HepG2 (cell line): ENCODE data around the gene INAFM1. TPM values are rescaled to one million over a fixed set of nuclear protein-coding genes. Genes with fewer than 3 reads are reported as not detected.

Source experiments
- ATAC-seq: fragments of 200-7000 bp; cut with Tn5 transposase; 3 replicates; pipeline ENCODE4 v1.9.1; 2020; ENCODE audit warnings: mild to moderate bottlenecking, moderate library complexity
- BruUV-seq: library from RNA; stranded (reverse); fragments of 400-500 nt; replicated peaks from 2 replicates; lab custom pipeline; 2021; lab: Mats Ljungman, UMichigan
- CTCF ChIA-PET: fragments of 300-600 bp; formaldehyde crosslinking; extraction: SDS; loops from one replicate; lab custom pipeline; 2021; ENCODE audit warnings: low total read pairs, inconsistent platforms, low intra/inter-chr PET ratio; lab: Yijun Ruan, JAX
- POLR2A ChIA-PET: fragments of 350-600 bp; sonication (Branson Sonifier 250); formaldehyde crosslinking; loops from one replicate; lab custom pipeline; 2020; ENCODE audit warnings: antibody characterized with exemption, inconsistent platforms; lab: Yijun Ruan, JAX
- DNase-seq: peaks from one replicate; pipeline ENCODE4 v3.0.0-alpha.2; 2015; ENCODE audit warnings: low spot score
- FAIRE-seq: peaks from 3 replicates; lab custom pipeline; 2011; peaks lifted over from hg19 to GRCh38; lab: Jason Lieb, UNC
- H2AFZ ChIP-seq: one replicate; pipeline ENCODE4 v1.6.1; 2011; ENCODE audit warnings: low read length, inconsistent platforms
- H3K27ac ChIP-seq: fragments of 300-600 bp; 3 replicates; pipeline ENCODE4 v1.8.0; 2011; ENCODE audit warnings: mixed run types, mild to moderate bottlenecking, mixed read lengths, low read length, inconsistent platforms; ENCODE audit not compliant: insufficient read depth; ENCODE audit errors: extremely low read length
- H3K27me3 ChIP-seq, 2 experiments: fragments of 200-600 bp in 1 of 2; 2 replicates in 1 of 2; 3 replicates in 1 of 2; pipeline versions ENCODE4 v1.6.0 to v1.8.0; 2011; ENCODE audit warnings: low read length in 2 of 2, mild to moderate bottlenecking in 2 of 2, moderate library complexity in 2 of 2, inconsistent platforms in 1 of 2; ENCODE audit not compliant: insufficient read depth in 2 of 2, control insufficient read depth in 1 of 2
- H3K36me3 ChIP-seq, 2 experiments: fragments of 200-600 bp in 1 of 2; replicated peaks in 1 of 2; 2 replicates in 1 of 2; 3 replicates in 1 of 2; pipeline versions ENCODE4 v1.5.1 to v1.8.0; 2011; ENCODE audit warnings: low read length in 2 of 2, inconsistent platforms in 1 of 2; ENCODE audit not compliant: insufficient read depth in 2 of 2, control insufficient read depth in 1 of 2
- H3K4me1 ChIP-seq: 2 replicates; pipeline ENCODE4 v1.5.1; 2012; ENCODE audit warnings: low read length, inconsistent platforms; ENCODE audit not compliant: insufficient read depth
- H3K4me2 ChIP-seq: 2 replicates; pipeline ENCODE4 v1.6.0; 2011; ENCODE audit warnings: low read depth, low read length, inconsistent platforms
- H3K4me3 ChIP-seq, 3 experiments: fragments of 200-600 bp in 1 of 3; sonication (generic), shearing (Covaris generic) in 1 of 3; replicated peaks in 1 of 3; 2 replicates each; pipeline ENCODE4 v1.5.1; 2011 to 2016; ENCODE audit warnings: low read length in 3 of 3, inconsistent platforms in 2 of 3, low read depth in 2 of 3, mild to moderate bottlenecking in 2 of 3, control low read depth in 1 of 3, mixed read lengths in 1 of 3; ENCODE audit not compliant: insufficient read depth in 1 of 3
- H3K79me2 ChIP-seq: one replicate; pipeline ENCODE4 v1.6.1; 2011; ENCODE audit warnings: low read length, inconsistent platforms; ENCODE audit not compliant: insufficient read depth
- H3K9ac ChIP-seq: 2 replicates; pipeline ENCODE4 v1.6.0; 2011; ENCODE audit warnings: mild to moderate bottlenecking, low read depth, low read length, inconsistent platforms; ENCODE audit not compliant: insufficient read depth
- H3K9me3 ChIP-seq: 2 replicates; pipeline ENCODE4 v1.5.1; 2012; ENCODE audit warnings: mild to moderate bottlenecking, low read length
- H4K20me1 ChIP-seq: 2 replicates; pipeline ENCODE4 v1.6.0; 2011; ENCODE audit warnings: inconsistent platforms, mild to moderate bottlenecking, low read length, moderate library complexity; ENCODE audit not compliant: insufficient read depth
- AGO1 ChIP-seq: fragments of 200-400 bp; formaldehyde crosslinking; IDR thresholded peaks from 2 replicates; pipeline ENCODE4 v1.6.1; 2017; ENCODE audit warnings: mild to moderate bottlenecking, low read depth, low read length, moderate library complexity; ENCODE audit not compliant: poor library complexity, severe bottlenecking
- AGO2 ChIP-seq: fragments of 200-400 bp; formaldehyde crosslinking; optimal IDR thresholded peaks from 2 replicates; pipeline ENCODE3; 2017; ENCODE audit warnings: mild to moderate bottlenecking, low read depth, low read length, moderate library complexity
- ELK4 ChIP-seq: sonication (generic); formaldehyde crosslinking; IDR thresholded peaks from 2 replicates; pipeline ENCODE4 v1.9.0; 2021; ENCODE audit warnings: missing genetic modification reagents, borderline replicate concordance
- FOXO1 ChIP-seq: sonication (generic); formaldehyde crosslinking; IDR thresholded peaks from 2 replicates; pipeline ENCODE4 v1.4.0; 2020; ENCODE audit warnings: missing genetic modification reagents
- HNF4G ChIP-seq, 2 experiments: sonication (generic) in 1 of 2; formaldehyde crosslinking in 1 of 2; IDR thresholded peaks; 2 replicates each; pipeline versions ENCODE4 v1.4.0 to v1.6.1; 2011 to 2020; ENCODE audit warnings: borderline replicate concordance in 2 of 2, low read depth in 2 of 2, mild to moderate bottlenecking in 2 of 2, low read length in 1 of 2, missing genetic modification reagents in 1 of 2, moderate library complexity in 1 of 2
- KDM5A ChIP-seq: fragments of 200-600 bp; sonication (generic); IDR thresholded peaks from 2 replicates; pipeline ENCODE4 v1.7.0; 2018; ENCODE audit warnings: antibody characterized with exemption, mild to moderate bottlenecking, low read length, borderline replicate concordance
- NCOA5 ChIP-seq: sonication (generic); formaldehyde crosslinking; IDR thresholded peaks from 2 replicates; pipeline ENCODE4 v1.4.0; 2020; ENCODE audit warnings: missing genetic modification reagents
- RAD21 ChIP-seq: fragments of 450-650 bp; formaldehyde crosslinking; IDR thresholded peaks from 2 replicates; pipeline ENCODE4 v1.5.0; 2020; ENCODE audit warnings: mild to moderate bottlenecking
- SRSF4 ChIP-seq: fragments of 200-400 bp; formaldehyde crosslinking; IDR thresholded peaks from one replicate; pipeline ENCODE4 v1.6.1; 2018; ENCODE audit warnings: mild to moderate bottlenecking, low read depth, low read length, moderate library complexity; ENCODE audit not compliant: poor library complexity, severe bottlenecking
- TSC22D2 ChIP-seq: sonication (generic); formaldehyde crosslinking; IDR thresholded peaks from 2 replicates; pipeline ENCODE4 v1.5.1; 2020; ENCODE audit warnings: missing genetic modification reagents, mild to moderate bottlenecking, borderline replicate concordance
- ZBTB25 ChIP-seq: IDR thresholded peaks from 2 replicates; pipeline ENCODE4 v1.6.1; 2018; ENCODE audit warnings: missing genetic modification reagents
- ZBTB38 ChIP-seq: sonication (generic); formaldehyde crosslinking; IDR thresholded peaks from 2 replicates; pipeline ENCODE4 v1.5.1; 2020; ENCODE audit warnings: mild to moderate bottlenecking, missing genetic modification reagents
- ZIK1 ChIP-seq: sonication (generic); formaldehyde crosslinking; IDR thresholded peaks from 2 replicates; pipeline ENCODE4 v1.5.0; 2020; ENCODE audit warnings: mild to moderate bottlenecking, low read depth, missing genetic modification reagents, borderline replicate concordance
- ZNF546 ChIP-seq: sonication (generic); formaldehyde crosslinking; conservative IDR thresholded peaks from 2 replicates; pipeline ENCODE4 v1.8.1; 2023; ENCODE audit warnings: mild to moderate bottlenecking, missing genetic modification reagents
- ZNF740 ChIP-seq: sonication (generic); formaldehyde crosslinking; IDR thresholded peaks from 2 replicates; pipeline ENCODE4 v1.4.0; 2020; ENCODE audit warnings: missing genetic modification reagents
- WGBS: methylation state at CpG from one replicate; pipeline ENCODE4 v1.1.6; 2017; ENCODE audit warnings: low lambda C conversion rate; 5-methylcytosine and 5-hydroxymethylcytosine counted together
- in situ Hi-C: cut with HindIII; loops from 2 replicates; pipeline ENCODE4 v1.10.0; 2017; ENCODE audit warnings: low pct_unique_long_range_greater_than_20kb; ENCODE audit not compliant: extremely low pct_ligation_motif_present
- intact Hi-C: fragments of 100-400 bp; cut with micrococcal nuclease; formaldehyde crosslinking; loops from one replicate; pipeline ENCODE4 v1.10.0; 2022; ENCODE audit not compliant: unreplicated experiment
- polyA plus RNA-seq, 8 experiments: library from polyadenylated mRNA; depleted of rRNA in 3 of 8; stranded (reverse) in 7 of 8; unstranded in 1 of 8; fragments of >200 nt; fragmentation: Illumina TruSeq in 4 of 8; extraction: Trizol in 4 of 8; gene quantifications; 2 replicates each; pipeline versions ENCODE4 v1.2.1 to v1.2.3, GENCODE V29; 2011 to 2016; ENCODE audit warnings: low read depth in 4 of 8, missing spikeins in 1 of 8, mixed read lengths in 1 of 8; ENCODE audit not compliant: insufficient read depth in 1 of 8
- total RNA-seq, 5 experiments: library from RNA; depleted of rRNA; stranded (reverse); fragments of >200 nt; fragmentation: Illumina TruSeq; extraction: Trizol; gene quantifications; 2 replicates each; pipeline ENCODE4 v1.2.3, GENCODE V29; 2016; ENCODE audit warnings: low read depth in 1 of 5
- TF ChIP-seq, protein P1 (sequence below): IDR thresholded peaks from 2 replicates; pipeline ENCODE4 v1.6.1; 2012; ENCODE audit warnings: inconsistent platforms

The INAFM1 gene
- total and polyA plus RNA-seq, 2 of the 13 experiments (the other 11 are each of a cell fraction or from before 2014, with no cell fraction given): 0.88 to 1.9 TPM

DNA sequence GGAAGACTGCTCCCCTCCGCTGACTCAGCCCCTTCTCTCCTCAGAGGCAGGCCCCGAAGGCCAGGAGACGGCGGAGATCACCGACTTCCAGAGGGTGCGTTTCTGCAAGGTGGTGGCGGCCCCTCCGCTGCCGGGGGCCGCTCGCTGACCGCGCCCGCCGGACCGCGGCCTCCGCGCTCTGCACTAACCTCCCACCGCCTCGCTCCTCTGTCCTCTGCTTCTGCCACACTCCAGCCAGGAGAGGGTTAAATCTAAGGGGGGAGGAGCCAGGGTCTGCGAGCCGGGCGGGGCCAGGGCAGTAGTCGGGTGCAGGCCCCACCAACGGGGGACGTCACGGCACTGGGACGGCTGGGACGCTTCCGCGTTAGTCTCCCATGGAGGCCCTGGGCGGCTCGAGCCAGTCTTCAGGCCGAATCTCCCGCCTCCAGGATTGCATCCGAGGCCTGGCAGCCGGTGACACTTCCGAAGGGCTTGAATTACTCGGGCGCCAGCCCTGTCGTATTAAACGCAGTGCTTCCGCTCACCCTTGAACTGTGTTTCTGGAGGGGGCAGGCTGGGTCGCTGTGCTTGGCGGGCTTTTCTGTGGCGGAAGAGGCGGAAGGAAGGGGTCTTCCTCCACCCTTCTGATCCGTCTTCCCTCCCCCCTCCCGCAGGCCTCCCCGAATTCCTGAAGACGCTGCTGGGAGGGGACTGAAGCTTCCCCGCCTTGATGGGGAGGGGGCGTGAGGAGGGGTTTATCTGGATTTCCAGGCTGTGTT is 1.2 kb upstream of the INAFM1 start (continued):
- TF ChIP-seq ZIK1 (peak; percentile 70; the same call in 1 of the 2 replicates), ZNF740 (CRISPR knock-in tag) (peak; percentile 67; the same call in 1 of the 2 replicates), SRSF4 (no peak), TSC22D2 (CRISPR knock-in tag) (peak; percentile 57; the same call in 1 of the 2 replicates), ZNF546 (CRISPR knock-in tag) (peak; percentile 37; the same call in 1 of the 2 replicates), KDM5A (peak; percentile 81; the same call in 1 of the 2 replicates)
- TF ChIP-seq, protein P1, sequence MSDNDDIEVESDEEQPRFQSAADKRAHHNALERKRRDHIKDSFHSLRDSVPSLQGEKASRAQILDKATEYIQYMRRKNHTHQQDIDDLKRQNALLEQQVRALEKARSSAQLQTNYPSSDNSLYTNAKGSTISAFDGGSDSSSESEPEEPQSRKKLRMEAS: peak; percentile 51; the same call in 1 of the 2 replicates
- TF ChIP-seq, all 625 proteins: peak for 203

GRCh38 chr19:47274891-47275761 is 441 bp downstream of the INAFM1 start:
- Histone ChIP-seq H3K79me2 (no peaks in the 10 kb centered on the region), H3K4me1 (peaks cover 24% of the 10 kb centered on the region), H3K27me3 (no peaks in the 10 kb centered on the region), H3K4me2 (peak overlapping the region; percentile 55), H3K27ac (no peak overlapping the region), H3K4me3 (peak overlapping the region; percentile 37 to 71 (median 45); a peak in 4 of 6 replicates), H3K9me3 (no peaks in the 10 kb centered on the region), H4K20me1 (peaks cover 3% of the 10 kb centered on the region; the same call in 1 of the 2 replicates), H3K9ac (0 out of 2 replicates have a peak overlapping the region, but pooled peaks have one; percentile 29), H3K36me3 (peaks cover 2 to 5% of the 10 kb centered on the region in 2 experiments; a peak in 3 of 5 replicates), H2AFZ (no peak overlapping the region)
- WGBS: 64% methylated on average over 59 of the region's 82 CpGs
- no TSS peak for BruUV-seq
- DNase-seq (no peak), ATAC-seq (no peak), FAIRE-seq (no peak)
- ChIA-PET POLR2A (interaction anchor here (1.0 to 2.3 kb wide), 9 partner anchors 10 to 77 kb away, joined by 3 to 57 read pairs (median 3); partner anchors contain the start of genes CCDC9 and DHX34), CTCF (no interaction called here)
- in situ Hi-C loops: no loop called here
- intact Hi-C loops: loop anchor here (1.0 kb wide), 1 partner anchor 18 kb away; no protein-coding TSS in a partner anchor
- peak; percentile 69 for TF ChIP-seq AGO2
- TF ChIP-seq ZBTB38: 0 out of 2 replicates have a peak, but pooled peaks have one; percentile 4
- TF ChIP-seq AGO1: peak; percentile 81
- peak; percentile 26; the same call in 1 of the 2 replicates for TF ChIP-seq RAD21 (CRISPR knock-in tag)
- TF ChIP-seq ELK4: no peak
- TF ChIP-seq FOXO1: no peak
- TF ChIP-seq ZBTB25 (CRISPR knock-in tag): no peak
- no peak for TF ChIP-seq HNF4G (IDR thresholded peaks at IDR 0.05; ENCODE audit: borderline replicate concordance, low read depth, low read length)
- TF ChIP-seq HNF4G (CRISPR knock-in tag; IDR thresholded peaks at IDR 0.05; ENCODE audit: borderline replicate concordance, low read depth): no peak
- TF ChIP-seq NCOA5: no peak
